ENCODE data around the gene ARL13A.
"Not testable (repeated sequence)": the region's sequence is repeated elsewhere in the genome, so short reads cannot be mapped to it uniquely, and the experiment has no call there.

ARL13A gene

DNA sequence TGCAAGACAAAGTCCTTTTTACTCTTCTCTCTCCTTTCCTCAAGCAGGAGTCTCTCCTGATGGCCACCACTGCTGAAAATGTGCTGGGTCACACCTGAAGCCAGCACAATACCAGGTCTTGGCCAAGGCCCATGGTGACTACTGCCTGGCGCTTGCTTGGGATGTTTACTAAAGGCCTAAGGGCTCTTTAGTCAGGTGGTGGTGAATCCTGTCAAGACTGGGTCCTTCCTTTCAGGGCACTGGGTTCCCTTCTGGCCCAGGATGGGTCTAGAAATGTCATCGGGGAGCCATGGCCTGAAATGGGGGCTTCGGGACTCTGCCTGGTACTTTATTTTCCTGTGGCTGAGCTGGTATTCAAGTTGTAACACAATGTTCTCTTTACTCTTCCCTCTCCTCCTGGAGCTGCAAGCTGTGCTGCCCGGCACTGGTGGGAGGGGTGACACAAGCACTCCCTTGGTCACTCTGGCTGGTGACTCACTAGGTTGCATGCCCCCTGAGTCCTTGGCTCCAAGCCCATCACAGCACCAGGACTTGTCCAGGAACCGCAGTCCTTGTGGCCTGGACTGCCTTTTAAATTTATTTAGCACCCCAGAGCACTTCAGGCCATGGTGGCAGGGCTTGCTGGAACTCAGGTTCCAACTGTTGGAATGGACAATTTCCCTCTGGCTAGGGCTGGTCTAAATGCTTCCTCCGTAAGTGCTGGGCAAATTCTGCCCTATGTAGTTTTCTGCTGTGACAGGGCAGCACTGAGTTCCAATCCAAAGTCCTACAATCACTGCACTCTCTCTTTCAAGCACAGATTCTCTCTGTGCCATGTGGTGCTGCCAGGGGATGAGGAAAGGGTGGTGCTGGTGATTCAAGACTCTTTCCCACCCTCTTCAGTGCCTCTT is 11.3 kb downstream of the ARL13A start:
- no peak overlapping the region for H3K4me3 ChIP-seq (ENCODE audit: low read depth, low read length)
- peak; percentile 73 for DNase-seq (ENCODE audit: low read depth)

DNA sequence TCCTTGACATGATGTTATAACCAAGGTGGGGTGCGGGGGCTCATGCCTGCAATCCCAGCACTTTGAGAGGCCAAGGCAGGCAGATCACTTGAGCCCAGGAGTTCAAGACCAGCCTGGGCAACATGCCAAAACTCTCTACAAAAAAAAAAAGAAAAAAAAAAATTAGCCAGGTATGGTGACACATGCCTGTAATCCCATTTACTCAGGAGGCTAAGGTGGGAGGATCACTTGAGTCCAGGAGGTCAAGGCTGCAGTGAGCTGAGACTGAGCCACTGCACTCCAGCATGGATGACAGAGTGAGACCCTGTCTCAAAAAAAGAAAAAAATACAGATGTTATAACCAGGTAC is 12.0 kb downstream of the ARL13A start:
- not testable (repeated sequence) for DNase-seq (ENCODE audit: low read depth); H3K4me3 ChIP-seq (ENCODE audit: low read depth, low read length)

DNA sequence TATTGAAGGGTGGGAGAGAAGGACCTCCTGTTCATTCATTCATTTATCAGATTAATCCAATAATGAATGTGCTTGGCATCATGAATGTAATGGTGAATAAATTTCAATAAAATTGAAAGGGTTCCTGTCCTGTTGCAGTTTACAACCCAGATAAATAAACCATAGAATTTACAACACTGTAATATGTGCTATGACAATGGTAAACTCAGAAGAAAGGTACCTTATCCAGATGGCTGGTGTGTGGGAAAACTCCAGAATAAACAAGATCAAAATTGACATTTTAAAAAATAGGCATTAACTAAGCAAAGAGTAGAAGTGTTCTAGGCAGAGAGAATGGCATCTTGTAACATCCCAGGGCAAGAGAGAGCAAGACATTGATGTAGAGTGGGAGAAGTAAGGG is 15.3 kb downstream of the ARL13A start:
- no peak for DNase-seq (ENCODE audit: low read depth)
- H3K4me3 ChIP-seq (ENCODE audit: low read depth, low read length): no peak overlapping the region

- no peak overlapping the region for H3K4me3 ChIP-seq (ENCODE audit: low read depth, low read length)
- DNase-seq (ENCODE audit: low read depth): no peak
Measured at GRCh38 chrX:100990139-100990538, 20.6 kb downstream of the ARL13A start.

- DNase-seq (ENCODE audit: low read depth): no peak
- H3K4me3 ChIP-seq (ENCODE audit: low read depth, low read length): no peak overlapping the region
Measured at GRCh38 chrX:100994352-100995281, 25.1 kb downstream of the ARL13A start.

DNA sequence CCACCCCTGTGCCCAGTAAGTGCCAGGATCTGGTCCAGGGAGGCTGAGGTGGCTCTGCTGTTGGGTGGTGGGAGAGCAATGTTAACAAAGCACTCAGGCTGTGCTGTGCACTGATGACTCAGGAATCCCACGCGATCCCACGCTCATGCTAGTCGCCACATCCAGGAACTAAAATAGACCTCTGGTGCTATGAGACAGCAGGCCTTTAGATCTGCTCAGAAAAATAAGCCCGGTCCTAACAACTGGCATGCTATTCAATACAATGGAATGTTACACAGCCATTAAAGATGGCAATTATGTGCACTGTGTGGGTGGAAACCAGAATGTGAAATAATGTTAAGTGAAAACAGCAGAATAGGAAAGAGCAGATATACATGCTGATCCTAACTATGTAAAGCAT is 26.0 kb downstream of the ARL13A start:
- H3K4me3 ChIP-seq (ENCODE audit: low read depth, low read length): no peak overlapping the region
- peak; percentile 70 for DNase-seq (ENCODE audit: low read depth)

DNA sequence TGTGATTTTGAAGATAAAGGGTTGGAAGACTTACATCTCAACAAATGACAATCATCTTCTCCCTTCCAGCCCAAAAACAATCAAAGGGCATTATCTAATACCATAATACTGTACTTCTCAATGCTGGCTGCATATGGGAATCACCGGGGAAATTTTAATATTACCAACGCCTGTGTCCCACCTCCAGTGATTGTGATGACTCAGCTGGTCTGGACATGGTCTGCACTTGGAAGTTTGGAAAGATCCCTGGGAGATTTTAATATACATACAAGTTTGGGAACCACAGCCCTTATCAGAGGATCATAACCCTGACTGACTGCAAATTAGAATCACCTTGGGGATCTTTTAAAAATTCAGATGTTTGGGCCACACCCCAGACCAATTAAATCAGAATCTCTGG is 29.9 kb downstream of the ARL13A start:
- no peak overlapping the region for H3K4me3 ChIP-seq (ENCODE audit: low read depth, low read length)
- DNase-seq (ENCODE audit: low read depth): no peak

DNA sequence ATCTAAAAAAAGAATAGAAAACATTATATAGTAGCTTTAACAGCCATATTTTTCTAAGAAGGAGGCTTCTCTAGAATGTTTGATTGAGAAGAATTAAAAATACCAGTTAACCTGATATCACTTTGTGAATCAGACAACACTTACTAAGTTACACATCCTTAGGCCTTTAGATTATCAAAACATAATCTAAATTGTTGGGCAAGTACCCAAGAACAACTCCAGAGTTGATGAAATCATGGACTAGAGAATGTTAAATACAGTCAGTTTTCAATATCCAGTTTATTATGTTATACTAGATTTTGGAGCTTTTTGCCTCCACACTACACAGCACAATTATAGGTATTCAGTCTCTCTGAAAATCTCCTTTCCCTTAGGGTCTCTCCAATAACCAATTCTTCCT is 39.6 kb downstream of the ARL13A start:
- H3K4me3 ChIP-seq (ENCODE audit: low read depth, low read length): no peak overlapping the region
- DNase-seq (ENCODE audit: low read depth): no peak

DNA sequence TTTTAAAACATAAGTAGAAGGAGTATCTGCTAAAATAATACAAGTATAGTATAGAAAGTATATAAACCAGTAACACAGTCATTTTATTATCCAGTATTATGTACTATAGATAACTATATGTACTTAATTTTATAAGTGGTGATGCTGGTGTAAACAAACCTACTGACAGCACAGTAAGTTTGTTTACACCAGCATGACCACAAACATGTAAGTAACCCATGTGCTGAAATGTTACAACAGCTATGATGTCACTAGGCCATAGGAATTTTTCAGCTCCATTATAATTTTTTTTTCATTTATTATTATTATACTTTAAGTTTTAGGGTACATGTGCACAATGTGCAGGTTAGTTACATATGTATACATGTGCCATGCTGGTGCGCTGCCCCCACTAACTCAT is 42.5 kb downstream of the ARL13A start:
- DNase-seq (ENCODE audit: low read depth): not testable (repeated sequence)

GRCh38 chrX:101022020-101022419 is 52.5 kb downstream of the ARL13A start:
- H3K4me3 ChIP-seq (ENCODE audit: low read depth, low read length): no peak overlapping the region
- no peak for DNase-seq (ENCODE audit: low read depth)

More for the DNA sequence above, 42.5 kb downstream of the ARL13A start:
- not testable (repeated sequence) for H3K4me3 ChIP-seq (ENCODE audit: low read depth, low read length)

- H3K4me3 ChIP-seq (ENCODE audit: low read depth, low read length): no peak overlapping the region
- no peak for DNase-seq (ENCODE audit: low read depth)
Measured at GRCh38 chrX:101025126-101025525, 55.6 kb downstream of the ARL13A start.

DNA sequence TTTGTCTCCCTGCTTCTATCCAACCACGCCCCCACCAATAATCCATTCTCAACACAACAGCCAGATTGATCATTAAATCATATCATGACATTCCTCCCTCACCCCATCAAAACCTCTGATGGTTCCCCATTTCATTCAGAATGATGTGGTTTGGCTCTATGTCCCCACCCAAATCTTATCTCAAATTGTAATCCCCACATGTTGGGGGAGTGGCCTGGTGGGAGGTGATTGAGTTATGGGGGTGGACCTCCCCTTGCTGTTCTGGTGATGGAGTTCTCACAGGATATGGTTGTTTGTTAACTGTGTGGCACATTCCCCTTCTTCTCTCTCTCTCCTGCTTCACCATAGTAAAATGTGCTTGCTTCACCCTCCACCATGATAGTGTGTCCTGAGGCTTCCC is 59.1 kb downstream of the ARL13A start:
- H3K4me3 ChIP-seq (ENCODE audit: low read depth, low read length): no peak overlapping the region
- no peak for DNase-seq (ENCODE audit: low read depth)

GRCh38 chrX:101029665-101030064 is 60.2 kb downstream of the ARL13A start:
- no peak for DNase-seq (ENCODE audit: low read depth)
- no peak overlapping the region for H3K4me3 ChIP-seq (ENCODE audit: low read depth, low read length)

DNA sequence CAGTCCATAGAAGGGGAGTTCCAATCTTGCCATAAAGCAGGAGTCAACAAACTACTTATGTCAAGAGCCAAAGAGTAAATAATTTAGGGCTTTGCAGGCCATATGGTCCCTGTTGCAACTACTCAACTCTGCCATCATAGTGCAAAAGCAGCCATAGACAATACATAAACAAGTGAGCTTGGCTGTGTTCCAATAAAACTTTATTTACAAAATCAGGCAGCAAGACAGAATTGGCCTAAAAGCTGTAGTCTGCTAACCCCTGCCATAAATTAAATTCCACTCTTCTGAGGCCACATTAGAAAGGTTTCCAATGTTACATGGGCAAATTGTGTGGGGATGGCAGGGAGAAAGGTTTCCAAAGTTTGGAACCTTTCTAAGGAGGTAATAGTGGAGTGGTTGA is 67.7 kb downstream of the ARL13A start:
- DNase-seq (ENCODE audit: low read depth): no peak
- H3K4me3 ChIP-seq (ENCODE audit: low read depth, low read length): no peak overlapping the region

GRCh38 chrX:101040197-101040596 is 70.7 kb downstream of the ARL13A start:
- no peak for DNase-seq (ENCODE audit: low read depth)
- no peak overlapping the region for H3K4me3 ChIP-seq (ENCODE audit: low read depth, low read length)
